ENCODE data around the gene COL13A1.

COL13A1 gene

GRCh38 chr10:69994262-69994661 is 192.6 kb downstream of the COL13A1 start:
- in situ Hi-C loops (cut with HindIII; ENCODE audit: low sequenced_read_pairs) = no loop called here

- in situ Hi-C loops (cut with HindIII; ENCODE audit: low sequenced_read_pairs) = no loop called here
Observed at GRCh38 chr10:69996611-69997010, 194.9 kb downstream of the COL13A1 start.

DNA sequence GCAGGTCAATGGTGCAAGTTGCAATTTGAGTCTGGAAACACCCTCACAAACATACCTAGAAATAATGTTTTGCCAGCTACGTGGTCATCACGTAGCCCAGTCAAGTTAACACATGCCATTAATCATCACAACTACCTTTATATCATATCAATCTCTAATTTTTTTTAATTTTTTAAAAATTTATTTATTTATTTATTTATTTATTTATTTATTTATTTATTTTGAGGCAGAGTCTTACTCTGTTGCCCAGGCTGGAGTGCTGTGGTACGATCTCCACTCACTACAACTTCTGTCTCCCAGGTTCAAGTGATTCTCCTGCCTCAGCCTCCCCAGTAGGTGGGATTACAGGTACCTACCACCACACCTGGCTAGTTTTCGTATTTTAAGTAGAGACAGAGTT is 198.6 kb downstream of the COL13A1 start:
- in situ Hi-C loops (cut with HindIII; ENCODE audit: low sequenced_read_pairs) = no loop called here

- in situ Hi-C loops (cut with HindIII; ENCODE audit: low sequenced_read_pairs) = no loop called here
Observed at GRCh38 chr10:70007116-70007820, 205.6 kb downstream of the COL13A1 start.

Data from DLD1 (cell line).